HL-60 (cell line): Measurements from ENCODE around the gene PARD3.

Experiments used
- CTCF ChIP-seq: IDR thresholded peaks from one replicate; pipeline ENCODE4 v1.5.1; 2011; ENCODE audit warnings: low read length, control low read depth, inconsistent platforms; ENCODE audit not compliant: insufficient read depth
- GABPA ChIP-seq: IDR thresholded peaks from 2 replicates; pipeline ENCODE4 v1.6.1; 2012; ENCODE audit warnings: low read depth
- POLR2AphosphoS5 ChIP-seq: IDR thresholded peaks from 2 replicates; pipeline ENCODE4 v1.6.1; 2012; ENCODE audit warnings: low read depth
- REST ChIP-seq: IDR thresholded peaks from 2 replicates; pipeline ENCODE4 v1.6.1; 2012; ENCODE audit warnings: low read depth; ENCODE audit not compliant: insufficient replicate concordance
- SPI1 ChIP-seq: IDR thresholded peaks from 2 replicates; pipeline ENCODE4 v1.6.1; 2012; ENCODE audit warnings: low read depth, mild to moderate bottlenecking, borderline replicate concordance

GRCh38 chr10:34589275-34589674 lies 225.8 kb downstream of the PARD3 start:
- no peak for TF ChIP-seq CTCF
- no peak for TF ChIP-seq POLR2AphosphoS5
- no peak for TF ChIP-seq REST
- no peak for TF ChIP-seq SPI1
- TF ChIP-seq GABPA = no peak
